ENCODE results near the gene TMEM38A. TPM values are rescaled to one million over a fixed set of nuclear protein-coding genes. Genes with fewer than 3 reads are reported as not detected.

The TMEM38A gene
- polyA plus RNA-seq, 1 experiment = 1.6 TPM

GRCh38 chr19:16676101-16676798 is 15.3 kb downstream of the TMEM38A start:
- Histone ChIP-seq H3K36me3 (ENCODE audit: control insufficient read depth, insufficient read depth, low read length) (no peaks in the 10 kb centered on the region), H3K4me3 (ENCODE audit: low read depth, low read length) (no peak overlapping the region), H3K27me3 (ENCODE audit: control insufficient read depth, insufficient read depth, low read length) (no peaks in the 10 kb centered on the region)
- TF ChIP-seq CTCF (IDR thresholded peaks at IDR 0.05; ENCODE audit: insufficient read depth, low read depth, low read length) = no peak
- DNase-seq (ENCODE audit: low read depth) = no peak
- ChIA-PET POLR2A (no interaction called here), CTCF (no interaction called here)

GRCh38 chr19:16677055-16677454 is 16.1 kb downstream of the TMEM38A start:
- ChIA-PET POLR2A (no interaction called here), CTCF (no interaction called here)
- no peaks in the 10 kb centered on the region for H3K36me3 ChIP-seq (ENCODE audit: control insufficient read depth, insufficient read depth, low read length)
- no peak for TF ChIP-seq CTCF (IDR thresholded peaks at IDR 0.05; ENCODE audit: insufficient read depth, low read depth, low read length)
- no peak for DNase-seq (ENCODE audit: low read depth)
- no peak overlapping the region for H3K4me3 ChIP-seq (ENCODE audit: low read depth, low read length)
- no peaks in the 10 kb centered on the region for H3K27me3 ChIP-seq (ENCODE audit: control insufficient read depth, insufficient read depth, low read length)

DNA sequence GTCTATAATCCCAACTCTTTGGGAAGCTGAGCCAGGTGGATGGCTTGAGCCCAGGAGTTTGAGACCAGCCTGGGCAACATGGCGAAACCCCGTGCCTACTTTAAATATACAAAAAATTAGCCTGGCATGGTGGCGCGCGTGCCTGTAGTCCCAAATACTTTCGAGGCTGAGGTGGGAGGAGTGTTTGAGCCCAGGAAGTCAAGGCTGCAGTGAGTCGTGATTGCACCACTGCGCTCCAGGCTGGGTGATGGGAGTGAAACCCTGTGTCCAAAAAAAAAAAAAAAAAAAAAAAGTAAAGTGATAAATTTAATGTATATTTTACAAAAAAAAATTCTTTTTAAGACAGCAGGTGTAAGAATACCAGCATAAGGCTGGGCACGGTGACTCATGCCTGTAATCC is 17.6 kb downstream of the TMEM38A start:
- CTCF ChIA-PET = no interaction called here
- Histone ChIP-seq H3K4me3 (ENCODE audit: low read depth, low read length) (no peak overlapping the region), H3K36me3 (ENCODE audit: control insufficient read depth, insufficient read depth, low read length) (no peaks in the 10 kb centered on the region), H3K27me3 (ENCODE audit: control insufficient read depth, insufficient read depth, low read length) (no peaks in the 10 kb centered on the region)
- POLR2A ChIA-PET = no interaction called here
- no peak for DNase-seq (ENCODE audit: low read depth)
- no peak for TF ChIP-seq CTCF (IDR thresholded peaks at IDR 0.05; ENCODE audit: insufficient read depth, low read depth, low read length)

- ChIA-PET POLR2A (no interaction called here), CTCF (no interaction called here)
- no peak for TF ChIP-seq CTCF (IDR thresholded peaks at IDR 0.05; ENCODE audit: insufficient read depth, low read depth, low read length)
- H3K36me3 ChIP-seq (ENCODE audit: control insufficient read depth, insufficient read depth, low read length) = no peaks in the 10 kb centered on the region
- DNase-seq (ENCODE audit: low read depth) = no peak
- no peak overlapping the region for H3K4me3 ChIP-seq (ENCODE audit: low read depth, low read length)
- H3K27me3 ChIP-seq (ENCODE audit: control insufficient read depth, insufficient read depth, low read length) = no peaks in the 10 kb centered on the region
These were observed 18.9 kb downstream of the TMEM38A start for GRCh38 chr19:16679811-16680210.

DNA sequence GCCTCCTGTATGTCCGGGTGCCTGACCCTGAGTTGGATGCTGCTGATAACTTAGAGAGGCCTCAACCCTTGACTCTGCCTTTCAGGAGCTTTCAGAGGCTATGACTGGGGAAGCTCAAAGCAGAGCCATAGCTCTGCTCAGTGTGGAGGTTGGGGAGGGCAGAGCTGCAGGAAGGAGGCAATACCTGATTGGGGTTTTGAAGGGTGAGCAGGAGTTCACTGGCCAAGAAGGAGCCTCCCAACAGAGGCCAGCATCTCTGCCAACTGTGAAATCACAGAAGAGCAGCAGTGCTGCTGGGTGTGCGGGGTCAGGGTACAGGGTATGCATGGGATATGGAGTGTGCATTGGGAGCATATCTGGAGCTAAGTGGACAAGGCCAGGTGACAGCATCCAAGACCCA is 21.6 kb downstream of the TMEM38A start:
- H3K4me3 ChIP-seq (ENCODE audit: low read depth, low read length) = no peak overlapping the region
- ChIA-PET CTCF (no interaction called here), POLR2A (no interaction called here)
- H3K27me3 ChIP-seq (ENCODE audit: control insufficient read depth, insufficient read depth, low read length) = no peaks in the 10 kb centered on the region
- no peak for DNase-seq (ENCODE audit: low read depth)
- no peak for TF ChIP-seq CTCF (IDR thresholded peaks at IDR 0.05; ENCODE audit: insufficient read depth, low read depth, low read length)
- no peaks in the 10 kb centered on the region for H3K36me3 ChIP-seq (ENCODE audit: control insufficient read depth, insufficient read depth, low read length)
